SHP77 treated with DMSO at 0.1 percent for 48 hours (cell line): ENCODE results near the gene CIAO1.
"Not testable (repeated sequence)": the region's sequence is repeated elsewhere in the genome, so short reads cannot be mapped to it uniquely, and the experiment has no call there.

Experiments
- DNase-seq: peaks from one replicate; lab custom pipeline; 2025; lab: John Stamatoyannopoulos, UW

The CIAO1 gene

GRCh38 chr2:96276787-96277499 lies 10.9 kb downstream of the CIAO1 start:
- no peak for DNase-seq

- DNase-seq = no peak
Measured at GRCh38 chr2:96287273-96287856, 21.3 kb downstream of the CIAO1 start.

GRCh38 chr2:96291751-96292150 lies 25.7 kb downstream of the CIAO1 start:
- DNase-seq = no peak

GRCh38 chr2:96294271-96294670 lies 28.2 kb downstream of the CIAO1 start:
- not testable (repeated sequence) for DNase-seq

GRCh38 chr2:96296925-96297324 lies 30.9 kb downstream of the CIAO1 start:
- DNase-seq = no peak

- no peak for DNase-seq
Measured at GRCh38 chr2:96301865-96302264, 35.8 kb downstream of the CIAO1 start.

GRCh38 chr2:96304606-96305005 lies 38.6 kb downstream of the CIAO1 start:
- DNase-seq = no peak

GRCh38 chr2:96305091-96305978 lies 39.3 kb downstream of the CIAO1 start, which contains the start of gene SNRNP200:
SNRNP200 (minus strand) TSS chr2:96305546; CDS start chr2:96305437, 109 bp downstream.
- peak; percentile 66 for DNase-seq

GRCh38 chr2:96305979-96306308 lies 39.9 kb downstream of the CIAO1 start:
- DNase-seq = no peak

GRCh38 chr2:96306370-96306769 lies 40.3 kb downstream of the CIAO1 start:
- no peak for DNase-seq

- no peak for DNase-seq
Measured at GRCh38 chr2:96308248-96308647, 42.2 kb downstream of the CIAO1 start.

GRCh38 chr2:96315005-96315399 lies 49.0 kb downstream of the CIAO1 start:
- no peak for DNase-seq

GRCh38 chr2:96315400-96316071 lies 49.5 kb downstream of the CIAO1 start:
- DNase-seq = no peak

GRCh38 chr2:96316999-96317398 lies 51.0 kb downstream of the CIAO1 start:
- DNase-seq = no peak

GRCh38 chr2:96317584-96317997 lies 51.6 kb downstream of the CIAO1 start:
- no peak for DNase-seq

- DNase-seq = no peak
Measured at GRCh38 chr2:96318723-96319122, 52.7 kb downstream of the CIAO1 start.

- no peak for DNase-seq
Measured at GRCh38 chr2:96319396-96319795, 53.4 kb downstream of the CIAO1 start.

- DNase-seq = no peak
Measured at GRCh38 chr2:96320326-96320725, 54.3 kb downstream of the CIAO1 start.

- peak; percentile 43 for DNase-seq
Measured at GRCh38 chr2:96320728-96321622, 55.0 kb downstream of the CIAO1 start.
